Hepatocyte (in vitro differentiated cells): ENCODE results near the gene GCNA.

Experiments
- EZH2phosphoT487 ChIP-seq: fragments of 200-600 bp; sonication (generic); IDR thresholded peaks from one replicate; pipeline ENCODE4 v1.6.1; 2018; ENCODE audit warnings: antibody characterized with exemption, mild to moderate bottlenecking, low read depth, moderate library complexity; ENCODE audit not compliant: unreplicated experiment, severe bottlenecking
- TF ChIP-seq, protein P1 (sequence below): fragments of 200-600 bp; sonication (generic); IDR thresholded peaks from 2 replicates; pipeline ENCODE4 v1.5.1; 2016; ENCODE audit warnings: antibody characterized with exemption, mild to moderate bottlenecking; ENCODE audit not compliant: poor library complexity

DNA sequence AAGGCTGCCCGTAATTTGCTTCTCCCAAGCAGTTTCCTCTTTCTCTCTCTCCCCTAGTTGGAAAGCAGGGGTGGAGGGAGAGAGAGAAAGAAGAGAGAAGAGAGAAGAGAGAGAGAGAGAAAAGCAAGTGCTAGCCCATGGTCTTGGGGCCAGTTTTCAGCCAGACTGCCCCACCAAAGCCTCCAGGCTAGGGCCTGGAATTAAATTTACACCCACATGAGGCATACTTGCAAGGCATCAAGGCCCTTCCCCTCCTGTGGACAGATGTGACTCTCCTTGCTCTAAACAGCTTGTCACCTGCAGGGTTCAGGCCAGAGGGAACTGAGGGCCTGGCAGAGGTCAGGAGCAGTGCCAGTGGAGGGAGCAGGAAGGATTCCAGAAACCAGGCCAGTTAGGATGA lies 41.7 kb downstream of the GCNA start:
- TF ChIP-seq EZH2phosphoT487: no peak
- TF ChIP-seq, protein P1, sequence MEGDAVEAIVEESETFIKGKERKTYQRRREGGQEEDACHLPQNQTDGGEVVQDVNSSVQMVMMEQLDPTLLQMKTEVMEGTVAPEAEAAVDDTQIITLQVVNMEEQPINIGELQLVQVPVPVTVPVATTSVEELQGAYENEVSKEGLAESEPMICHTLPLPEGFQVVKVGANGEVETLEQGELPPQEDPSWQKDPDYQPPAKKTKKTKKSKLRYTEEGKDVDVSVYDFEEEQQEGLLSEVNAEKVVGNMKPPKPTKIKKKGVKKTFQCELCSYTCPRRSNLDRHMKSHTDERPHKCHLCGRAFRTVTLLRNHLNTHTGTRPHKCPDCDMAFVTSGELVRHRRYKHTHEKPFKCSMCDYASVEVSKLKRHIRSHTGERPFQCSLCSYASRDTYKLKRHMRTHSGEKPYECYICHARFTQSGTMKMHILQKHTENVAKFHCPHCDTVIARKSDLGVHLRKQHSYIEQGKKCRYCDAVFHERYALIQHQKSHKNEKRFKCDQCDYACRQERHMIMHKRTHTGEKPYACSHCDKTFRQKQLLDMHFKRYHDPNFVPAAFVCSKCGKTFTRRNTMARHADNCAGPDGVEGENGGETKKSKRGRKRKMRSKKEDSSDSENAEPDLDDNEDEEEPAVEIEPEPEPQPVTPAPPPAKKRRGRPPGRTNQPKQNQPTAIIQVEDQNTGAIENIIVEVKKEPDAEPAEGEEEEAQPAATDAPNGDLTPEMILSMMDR: no peak
